Right lobe of liver (tissue), 6 donors: ENCODE results near the gene AKAP3. TPM values are rescaled to one million over a fixed set of nuclear protein-coding genes. Genes with fewer than 3 reads are reported as not detected.

Experiments
- ATAC-seq, 4 donors: fragments of 200-7000 bp; cut with Tn5 transposase; one replicate each; pipeline ENCODE4 v1.9.1; 2020; ENCODE audit warnings: mild to moderate bottlenecking in 4 of 4, moderate library complexity in 4 of 4
- DNase-seq, 3 donors: peaks; one replicate each; pipeline ENCODE4 v3.0.0-alpha.2; 2020
- H3K27ac ChIP-seq, 3 donors: fragments of 200-600 bp; one replicate each; pipeline ENCODE4 v1.8.0; 2022
- H3K27me3 ChIP-seq, 2 donors: fragments of 200-600 bp; one replicate each; pipeline ENCODE4 v1.8.0; 2022
- H3K36me3 ChIP-seq, 4 donors: fragments of 200-600 bp; sonication (generic) in 1 of 4; one replicate each; pipeline versions ENCODE4 v1.5.1 to v1.8.0; 2017 to 2022; ENCODE audit warnings: control low read depth in 1 of 4
- H3K4me1 ChIP-seq, 4 donors: fragments of 200-600 bp; sonication (generic) in 1 of 4; one replicate each; pipeline versions ENCODE4 v1.5.1 to v1.8.0; 2017 to 2022; ENCODE audit warnings: control low read depth in 1 of 4
- H3K4me3 ChIP-seq, 3 donors: fragments of 200-600 bp; one replicate each; pipeline ENCODE4 v1.8.0; 2022
- H3K9me3 ChIP-seq, 4 donors: fragments of 200-600 bp; sonication (generic) in 1 of 4; one replicate each; pipeline versions ENCODE4 v1.5.1 to v1.8.0; 2017 to 2022; ENCODE audit warnings: control low read depth in 1 of 4
- CTCF ChIP-seq, 4 donors: fragments of 200-600 bp in 3 of 4; fragments of 450-650 bp in 1 of 4; IDR thresholded peaks; one replicate each; pipeline versions ENCODE4 v1.5.1 to v1.8.0; 2016 to 2022; ENCODE audit warnings: antibody characterized with exemption in 4 of 4, mild to moderate bottlenecking in 2 of 4
- POLR2A ChIP-seq: fragments of 450-650 bp; IDR thresholded peaks from one replicate; pipeline ENCODE4 v1.6.1; 2017; ENCODE audit warnings: antibody characterized with exemption, mild to moderate bottlenecking
- WGBS: methylation state at CpG from one replicate; pipeline ENCODE4 v1.1.6; 2018; ENCODE audit warnings: low coverage, low lambda C conversion rate; ENCODE audit not compliant: insufficient coverage; ENCODE audit errors: missing lambda C conversion rate; 5-methylcytosine and 5-hydroxymethylcytosine counted together
- intact Hi-C, 2 donors: fragments of 100-400 bp; cut with DNase I; formaldehyde crosslinking; loops; one replicate each; pipeline versions ENCODE4 v1.11.2 to v1.14.1; 2022
- total RNA-seq, 6 experiments: library from RNA; depleted of rRNA in 2 of 6; stranded (reverse); fragments of >200 nt in 2 of 6; fragmentation: NEBNext Ultra II Directional in 3 of 6; extraction: Animal tissue kit (Norgen Biotek cat#: 25700) in 3 of 6; gene quantifications; one replicate each; pipeline versions ENCODE4 v1.1.0 to v1.2.4, GENCODE V29; 2016 to 2023
- donor health status: DM: no; HTN: yes; CAD: no.
- donor health status: DM: no; HTN: no; CAD: no.
- donor health status: DM: no; HTN: no; CAD: no.
- donor health status: DM: no; HTN: yes; CAD: no.
- donor health status: DM: no; HTN: yes; CAD: no.

Gene AKAP3
- total RNA-seq, 6 experiments from 2014 or later = 0.72 to 3.2 (median 2.1) TPM

GRCh38 chr12:4628406-4628805 lies 20.4 kb downstream of the AKAP3 start:
- no peak overlapping the region for H3K4me3 ChIP-seq
- intact Hi-C loops = no loop called here
- no peaks in the 10 kb centered on the region for H3K4me1 ChIP-seq
- 92% methylated on average over 9 of the region's 10 CpGs for WGBS
- DNase-seq (no peak), ATAC-seq (no peak)
- TF ChIP-seq CTCF (IDR thresholded peaks at IDR 0.05) (no peak), POLR2A (no peak)
- no peaks in the 10 kb centered on the region for H3K36me3 ChIP-seq
- no peaks in the 10 kb centered on the region for H3K27me3 ChIP-seq
- H3K27ac ChIP-seq = no peak overlapping the region
- no peaks in the 10 kb centered on the region for H3K9me3 ChIP-seq

- Histone ChIP-seq H3K27ac (no peak overlapping the region), H3K36me3 (no peaks in the 10 kb centered on the region), H3K9me3 (no peaks in the 10 kb centered on the region), H3K4me3 (no peak overlapping the region), H3K4me1 (no peaks in the 10 kb centered on the region), H3K27me3 (no peaks in the 10 kb centered on the region)
- DNase-seq = no peak
- 79% methylated on average over 5 of the region's 5 CpGs for WGBS
- no peak for ATAC-seq
- TF ChIP-seq POLR2A (no peak), CTCF (IDR thresholded peaks at IDR 0.05) (no peak)
- intact Hi-C loops = no loop called here
Measured at GRCh38 chr12:4626543-4626942, 22.3 kb downstream of the AKAP3 start.

GRCh38 chr12:4621511-4621910 lies 27.3 kb downstream of the AKAP3 start:
- DNase-seq (no peak), ATAC-seq (no peak)
- Histone ChIP-seq H3K36me3 (no peaks in the 10 kb centered on the region), H3K27ac (no peak overlapping the region), H3K9me3 (no peaks in the 10 kb centered on the region), H3K27me3 (no peaks in the 10 kb centered on the region), H3K4me1 (no peaks in the 10 kb centered on the region), H3K4me3 (no peak overlapping the region)
- intact Hi-C loops = no loop called here
- 89% methylated on average over 3 of the region's 3 CpGs for WGBS
- TF ChIP-seq CTCF (IDR thresholded peaks at IDR 0.05) (no peak), POLR2A (no peak)

- Histone ChIP-seq H3K4me3 (no peak overlapping the region), H3K4me1 (no peaks in the 10 kb centered on the region), H3K27me3 (no peaks in the 10 kb centered on the region), H3K9me3 (no peaks in the 10 kb centered on the region), H3K27ac (no peak overlapping the region), H3K36me3 (peaks cover 0 to 38% (median 16%) of the 10 kb centered on the region in 4 donors)
- TF ChIP-seq POLR2A (no peak), CTCF (IDR thresholded peaks at IDR 0.05) (no peak)
- intact Hi-C loops = no loop called here
- ATAC-seq (no peak), DNase-seq (no peak)
- 94% methylated on average over 2 of the region's 9 CpGs for WGBS
Measured at GRCh38 chr12:4615667-4616066, 33.2 kb downstream of the AKAP3 start.

- no peak for TF ChIP-seq POLR2A
- TF ChIP-seq CTCF (IDR thresholded peaks at IDR 0.05) = no peak
- H3K4me3 ChIP-seq = no peak overlapping the region
- H3K36me3 ChIP-seq = peaks cover 0 to 38% (median 16%) of the 10 kb centered on the region in 4 donors
- DNase-seq = no peak
- intact Hi-C loops = no loop called here
- H3K4me1 ChIP-seq = peaks cover 0 to 6% (median 2%) of the 10 kb centered on the region in 4 donors
- H3K27ac ChIP-seq = no peak overlapping the region
- 82% methylated on average over 4 of the region's 4 CpGs for WGBS
- H3K27me3 ChIP-seq = no peaks in the 10 kb centered on the region
- no peak for ATAC-seq
- no peaks in the 10 kb centered on the region for H3K9me3 ChIP-seq
Measured at GRCh38 chr12:4610481-4610880, 38.4 kb downstream of the AKAP3 start.
